Pancreas (tissue), 10 donors: Measurements from ENCODE around the gene TBC1D20. TPM values are rescaled to one million over a fixed set of nuclear protein-coding genes. Genes with fewer than 3 reads are reported as not detected.

ENCODE experiments used
- ATAC-seq, 4 donors: fragments of 200-7000 bp; cut with Tn5 transposase; one replicate each; pipeline versions ENCODE4 v1.8.0 to v1.9.1; 2020; ENCODE audit warnings: mild to moderate bottlenecking in 4 of 4, moderate library complexity in 4 of 4
- DNase-seq, 6 donors: peaks; one replicate each; pipeline ENCODE4 v3.0.0-alpha.2; 2020
- FAIRE-seq: peaks from 2 replicates; lab custom pipeline; 2012; peaks lifted over from hg19 to GRCh38; lab: Jason Lieb, UNC
- H3K27ac ChIP-seq, 4 donors: fragments of 200-600 bp; sonication (generic); 1 replicate in 3 of 4; 2 replicates in 1 of 4; pipeline versions ENCODE4 v1.5.0 to v1.8.0; 2020
- H3K27me3 ChIP-seq, 4 donors: fragments of 200-600 bp; one replicate each; pipeline ENCODE4 v1.8.0; 2021
- H3K36me3 ChIP-seq, 3 donors: fragments of 200-600 bp; sonication (generic) in 1 of 3; one replicate each; pipeline versions ENCODE4 v1.5.0 to v1.8.0; 2020 to 2021
- H3K4me1 ChIP-seq, 3 donors: fragments of 200-600 bp; one replicate each; pipeline ENCODE4 v1.8.0; 2021
- H3K4me3 ChIP-seq, 4 donors: fragments of 200-600 bp; sonication (generic) in 2 of 4; one replicate each; pipeline versions ENCODE4 v1.5.0 to v1.8.0; 2020 to 2021
- H3K9me3 ChIP-seq, 4 donors: fragments of 200-600 bp; one replicate each; pipeline ENCODE4 v1.8.0; 2021
- CTCF ChIP-seq, 4 donors: fragments of 200-600 bp; sonication (generic) in 3 of 4; IDR thresholded peaks; one replicate each; pipeline versions ENCODE4 v1.5.0 to v1.8.0; 2021; ENCODE audit warnings: antibody characterized with exemption in 4 of 4
- WGBS, 2 donors: extraction: QIAGEN DNeasy Blood & Tissue Kit; methylation state at CpG; one replicate each; pipeline ENCODE4 v1.1.7; 2013; 5-methylcytosine and 5-hydroxymethylcytosine counted together
- intact Hi-C, 3 donors: fragments of 100-400 bp; cut with DNase I; formaldehyde crosslinking; loops; one replicate each; pipeline versions ENCODE4 v1.11.1 to v1.14.2; 2022
- polyA plus RNA-seq, 2 donors: library from polyadenylated mRNA; stranded (reverse); fragments of 200-250 nt; gene quantifications; one replicate each; pipeline ENCODE4 v1.2.3, GENCODE V29; 2013
- total RNA-seq, 6 donors: library from RNA; stranded (reverse); fragmentation: NEBNext Ultra II Directional in 4 of 6; extraction: Animal tissue kit (Norgen Biotek cat#: 25700) in 4 of 6; gene quantifications; one replicate each; pipeline versions ENCODE4 v1.2.1 to v1.2.4, GENCODE V29; 2021 to 2023
- donor health status: healthy with polysubstance abuse.
- donor health status: DM: no; HTN: no; CAD: no; lungs with moderate emphysema.
- donor health status: DM: no; HTN: no; CAD: no.
- donor health status: control.
- donor health status: control.
- donor health status: Bipolar disorder and iron deficiency.
- donor health status: DM: yes; HTN: yes; CAD: no.
- donor health status: DM: no; HTN: no; CAD: no.
- donor health status: DM: no; HTN: no; CAD: no.
- donor health status: DM: yes; HTN: yes; CAD: no.

TBC1D20 gene
- total and polyA plus RNA-seq, 8 donors, result 11.1 to 21.4 (median 12.9) TPM

DNA sequence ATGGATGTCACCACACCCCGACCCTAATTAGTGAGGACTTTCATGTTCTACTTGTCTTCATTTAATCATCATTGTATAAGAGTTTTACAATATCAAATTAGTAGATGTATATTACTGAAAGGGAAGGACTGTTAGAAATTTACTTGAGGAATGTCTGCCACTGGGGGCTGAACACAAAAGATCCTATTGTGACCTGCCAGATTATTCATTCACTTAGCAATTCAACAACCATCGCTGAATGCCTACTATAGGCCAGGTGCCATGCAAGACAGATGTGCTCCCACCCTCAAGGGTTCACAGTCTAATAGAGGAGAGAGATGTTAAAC lies 62.2 kb downstream of the TBC1D20 start:
- whole genome bisulfite sequencing, 2 donors, result 39 to 47% methylated on average over 2 of the region's 2 CpGs
- H3K4me1 ChIP-seq, result no peaks in the 10 kb centered on the region
- intact Hi-C loops, result no loop called here

GRCh38 chr20:399182-399707 lies 63.1 kb downstream of the TBC1D20 start:
- H3K4me1 ChIP-seq, result no peaks in the 10 kb centered on the region
- H3K36me3 ChIP-seq, result peaks cover 0 to 14% (median 12%) of the 10 kb centered on the region in 3 donors
- ATAC-seq (no peak), DNase-seq (no peak), FAIRE-seq (no peak)
- H3K4me3 ChIP-seq, result no peak overlapping the region
- no peak overlapping the region for H3K27ac ChIP-seq
- H3K9me3 ChIP-seq, result no peaks in the 10 kb centered on the region
- 92 to 96% methylated on average over 9 of the region's 9 CpGs for WGBS, 2 donors
- no peaks in the 10 kb centered on the region for H3K27me3 ChIP-seq
- no peak for TF ChIP-seq CTCF (IDR thresholded peaks at IDR 0.05)
- intact Hi-C loops, result no loop called here

More for the DNA sequence above, 62.2 kb downstream of the TBC1D20 start:
- Histone ChIP-seq H3K36me3 (peaks cover 0 to 13% (median 12%) of the 10 kb centered on the region in 3 donors), H3K9me3 (no peaks in the 10 kb centered on the region), H3K27ac (no peak overlapping the region), H3K4me3 (no peak overlapping the region), H3K27me3 (no peaks in the 10 kb centered on the region)
- TF ChIP-seq CTCF (IDR thresholded peaks at IDR 0.05), result no peak
- ATAC-seq (no peak), FAIRE-seq (no peak), DNase-seq (no peak)

GRCh38 chr20:397432-398237 lies 64.7 kb downstream of the TBC1D20 start:
- WGBS, 2 donors, result 88 to 90% methylated on average over 6 of the region's 6 CpGs
- Histone ChIP-seq H3K36me3 (peaks cover 0 to 19% (median 17%) of the 10 kb centered on the region in 3 donors), H3K4me1 (no peaks in the 10 kb centered on the region), H3K4me3 (no peak overlapping the region), H3K9me3 (no peaks in the 10 kb centered on the region), H3K27me3 (no peaks in the 10 kb centered on the region), H3K27ac (no peak overlapping the region)
- no peak for DNase-seq
- ATAC-seq, result no peak
- FAIRE-seq, result no peak
- TF ChIP-seq CTCF (IDR thresholded peaks at IDR 0.05), result no peak
- intact Hi-C loops, result no loop called here

- intact Hi-C loops, result no loop called here
- TF ChIP-seq CTCF (IDR thresholded peaks at IDR 0.05), result no peak
- Histone ChIP-seq H3K4me3 (no peak overlapping the region), H3K27ac (no peak overlapping the region), H3K36me3 (peaks cover 0 to 25% (median 18%) of the 10 kb centered on the region in 3 donors), H3K27me3 (no peaks in the 10 kb centered on the region), H3K4me1 (no peaks in the 10 kb centered on the region), H3K9me3 (no peaks in the 10 kb centered on the region)
- ATAC-seq (peak; percentile 33 to 75 (median 70)), FAIRE-seq (no peak), DNase-seq (no peak)
- WGBS, 2 donors, result 68 to 69% methylated on average over 4 of the region's 4 CpGs
These were observed 65.5 kb downstream of the TBC1D20 start for GRCh38 chr20:396619-397431.
